Measurements from ENCODE around the gene MSH6.

- TF ChIP-seq CTCF (IDR thresholded peaks at IDR 0.05) = no peak
- no peak for TF ChIP-seq POLR2A (IDR thresholded peaks at IDR 0.05)
Observed at GRCh38 chr2:47844162-47844561, 61.2 kb downstream of the MSH6 start.

Measured in heart left ventricle (tissue), 13 donors.